ENCODE measurements around the gene GRIP2.

Gene GRIP2

GRCh38 chr3:14497321-14497720, 42.8 kb downstream of the GRIP2 start (continued):
- TF ChIP-seq TCF4 (CRISPR knock-in tag; IDR thresholded peaks at IDR 0.05; ENCODE audit: borderline replicate concordance), result no peak
- no peak for TF ChIP-seq CSRNP3 (CRISPR knock-in tag; IDR thresholded peaks at IDR 0.05)
- TF ChIP-seq CSDC2 (CRISPR knock-in tag; IDR thresholded peaks at IDR 0.05), result no peak
- TF ChIP-seq SNAI2 (CRISPR knock-in tag; IDR thresholded peaks at IDR 0.05), result no peak

DNA sequence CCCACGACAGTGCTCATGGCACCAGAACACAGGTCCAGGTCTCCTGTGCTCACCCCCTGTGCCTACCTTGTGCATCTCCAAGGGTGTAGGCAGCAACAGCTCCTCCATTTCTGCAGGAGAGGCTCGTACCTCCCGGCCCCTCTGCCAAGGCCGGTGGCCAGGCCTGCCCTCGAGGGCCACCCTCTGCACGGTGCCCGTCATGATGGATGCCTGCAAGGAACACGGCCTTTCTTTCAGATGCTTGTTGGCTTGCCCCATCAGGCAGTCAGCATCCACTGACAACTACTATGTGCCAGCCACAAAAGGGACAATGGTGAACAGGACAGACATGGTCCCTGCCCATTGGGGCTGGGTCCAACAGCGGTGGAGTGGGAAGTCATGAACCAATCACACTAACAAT, 43.8 kb downstream of the GRIP2 start:
- no peak for ATAC-seq
- TF ChIP-seq ZNF565 (CRISPR knock-in tag; conservative IDR thresholded peaks at IDR 0.05; ENCODE audit: low read depth) (no peak), GLIS3 (CRISPR knock-in tag; IDR thresholded peaks at IDR 0.05) (no peak), TCF4 (CRISPR knock-in tag; IDR thresholded peaks at IDR 0.05; ENCODE audit: borderline replicate concordance) (no peak)

DNA sequence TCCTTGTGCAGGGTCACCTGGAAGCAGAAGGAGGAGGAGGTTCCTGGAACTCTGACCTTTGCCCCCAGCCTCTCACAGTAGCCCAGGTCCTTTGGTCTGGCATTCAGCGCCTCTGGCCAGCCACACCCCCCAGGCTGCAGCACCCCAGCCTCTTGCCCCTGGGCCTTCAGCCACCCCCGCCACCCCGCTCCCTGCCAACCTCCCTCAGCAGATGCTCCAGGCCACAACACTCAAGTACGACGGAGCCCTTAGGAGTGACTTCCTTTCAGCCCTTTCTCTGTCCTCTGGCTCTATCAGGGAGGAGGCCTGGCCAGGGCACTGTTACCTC, 45.2 kb downstream of the GRIP2 start:
- ATAC-seq, result no peak
- TF ChIP-seq TOX (CRISPR knock-in tag; IDR thresholded peaks at IDR 0.05; ENCODE audit: borderline replicate concordance) (no peak), ARNTL (CRISPR knock-in tag; IDR thresholded peaks at IDR 0.05; ENCODE audit: borderline replicate concordance, low read depth) (no peak), ZFP3 (CRISPR knock-in tag; IDR thresholded peaks at IDR 0.05) (no peak), PATZ1 (CRISPR knock-in tag; IDR thresholded peaks at IDR 0.05; ENCODE audit: borderline replicate concordance) (no peak), SNAI2 (CRISPR knock-in tag; IDR thresholded peaks at IDR 0.05) (no peak), CSDC2 (CRISPR knock-in tag; IDR thresholded peaks at IDR 0.05) (no peak)

GRCh38 chr3:14494279-14494972, 45.7 kb downstream of the GRIP2 start:
- TF ChIP-seq TCF4 (CRISPR knock-in tag; IDR thresholded peaks at IDR 0.05; ENCODE audit: borderline replicate concordance), result no peak
- TF ChIP-seq GLIS3 (CRISPR knock-in tag; IDR thresholded peaks at IDR 0.05), result no peak
- TF ChIP-seq CSDC2 (CRISPR knock-in tag; IDR thresholded peaks at IDR 0.05), result no peak
- no peak for TF ChIP-seq PATZ1 (CRISPR knock-in tag; IDR thresholded peaks at IDR 0.05; ENCODE audit: borderline replicate concordance)
- no peak for TF ChIP-seq ZFP3 (CRISPR knock-in tag; IDR thresholded peaks at IDR 0.05)
- TF ChIP-seq RARB (CRISPR knock-in tag; IDR thresholded peaks at IDR 0.05), result no peak
- TF ChIP-seq ISL1 (CRISPR knock-in tag; IDR thresholded peaks at IDR 0.05), result no peak
- TF ChIP-seq, protein P1, sequence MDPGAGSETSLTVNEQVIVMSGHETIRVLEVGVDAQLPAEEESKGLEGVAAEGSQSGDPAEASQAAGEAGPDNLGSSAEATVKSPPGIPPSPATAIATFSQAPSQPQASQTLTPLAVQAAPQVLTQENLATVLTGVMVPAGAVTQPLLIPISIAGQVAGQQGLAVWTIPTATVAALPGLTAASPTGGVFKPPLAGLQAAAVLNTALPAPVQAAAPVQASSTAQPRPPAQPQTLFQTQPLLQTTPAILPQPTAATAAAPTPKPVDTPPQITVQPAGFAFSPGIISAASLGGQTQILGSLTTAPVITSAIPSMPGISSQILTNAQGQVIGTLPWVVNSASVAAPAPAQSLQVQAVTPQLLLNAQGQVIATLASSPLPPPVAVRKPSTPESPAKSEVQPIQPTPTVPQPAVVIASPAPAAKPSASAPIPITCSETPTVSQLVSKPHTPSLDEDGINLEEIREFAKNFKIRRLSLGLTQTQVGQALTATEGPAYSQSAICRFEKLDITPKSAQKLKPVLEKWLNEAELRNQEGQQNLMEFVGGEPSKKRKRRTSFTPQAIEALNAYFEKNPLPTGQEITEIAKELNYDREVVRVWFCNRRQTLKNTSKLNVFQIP (CRISPR knock-in tag; IDR thresholded peaks at IDR 0.05; ENCODE audit: borderline replicate concordance, low read depth), result no peak
- no peak for TF ChIP-seq ZNF565 (CRISPR knock-in tag; conservative IDR thresholded peaks at IDR 0.05; ENCODE audit: low read depth)
- no peak for TF ChIP-seq ESRRG (CRISPR knock-in tag; IDR thresholded peaks at IDR 0.05)
- no peak for TF ChIP-seq CSRNP3 (CRISPR knock-in tag; IDR thresholded peaks at IDR 0.05)
- TF ChIP-seq SNAI2 (CRISPR knock-in tag; IDR thresholded peaks at IDR 0.05), result no peak
- no peak for ATAC-seq
